ENCODE results near the gene SECISBP2. TPM values are rescaled to one million over a fixed set of nuclear protein-coding genes. Genes with fewer than 3 reads are reported as not detected.
"Not testable (repeated sequence)": the region's sequence is repeated elsewhere in the genome, so short reads cannot be mapped to it uniquely, and the experiment has no call there.

Gene SECISBP2, protein sequence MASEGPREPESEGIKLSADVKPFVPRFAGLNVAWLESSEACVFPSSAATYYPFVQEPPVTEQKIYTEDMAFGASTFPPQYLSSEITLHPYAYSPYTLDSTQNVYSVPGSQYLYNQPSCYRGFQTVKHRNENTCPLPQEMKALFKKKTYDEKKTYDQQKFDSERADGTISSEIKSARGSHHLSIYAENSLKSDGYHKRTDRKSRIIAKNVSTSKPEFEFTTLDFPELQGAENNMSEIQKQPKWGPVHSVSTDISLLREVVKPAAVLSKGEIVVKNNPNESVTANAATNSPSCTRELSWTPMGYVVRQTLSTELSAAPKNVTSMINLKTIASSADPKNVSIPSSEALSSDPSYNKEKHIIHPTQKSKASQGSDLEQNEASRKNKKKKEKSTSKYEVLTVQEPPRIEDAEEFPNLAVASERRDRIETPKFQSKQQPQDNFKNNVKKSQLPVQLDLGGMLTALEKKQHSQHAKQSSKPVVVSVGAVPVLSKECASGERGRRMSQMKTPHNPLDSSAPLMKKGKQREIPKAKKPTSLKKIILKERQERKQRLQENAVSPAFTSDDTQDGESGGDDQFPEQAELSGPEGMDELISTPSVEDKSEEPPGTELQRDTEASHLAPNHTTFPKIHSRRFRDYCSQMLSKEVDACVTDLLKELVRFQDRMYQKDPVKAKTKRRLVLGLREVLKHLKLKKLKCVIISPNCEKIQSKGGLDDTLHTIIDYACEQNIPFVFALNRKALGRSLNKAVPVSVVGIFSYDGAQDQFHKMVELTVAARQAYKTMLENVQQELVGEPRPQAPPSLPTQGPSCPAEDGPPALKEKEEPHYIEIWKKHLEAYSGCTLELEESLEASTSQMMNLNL
- total RNA-seq (2014; rRNA removed; shearing (Covaris generic)), result 33.2 and 33.8 TPM in 2 replicates

DNA sequence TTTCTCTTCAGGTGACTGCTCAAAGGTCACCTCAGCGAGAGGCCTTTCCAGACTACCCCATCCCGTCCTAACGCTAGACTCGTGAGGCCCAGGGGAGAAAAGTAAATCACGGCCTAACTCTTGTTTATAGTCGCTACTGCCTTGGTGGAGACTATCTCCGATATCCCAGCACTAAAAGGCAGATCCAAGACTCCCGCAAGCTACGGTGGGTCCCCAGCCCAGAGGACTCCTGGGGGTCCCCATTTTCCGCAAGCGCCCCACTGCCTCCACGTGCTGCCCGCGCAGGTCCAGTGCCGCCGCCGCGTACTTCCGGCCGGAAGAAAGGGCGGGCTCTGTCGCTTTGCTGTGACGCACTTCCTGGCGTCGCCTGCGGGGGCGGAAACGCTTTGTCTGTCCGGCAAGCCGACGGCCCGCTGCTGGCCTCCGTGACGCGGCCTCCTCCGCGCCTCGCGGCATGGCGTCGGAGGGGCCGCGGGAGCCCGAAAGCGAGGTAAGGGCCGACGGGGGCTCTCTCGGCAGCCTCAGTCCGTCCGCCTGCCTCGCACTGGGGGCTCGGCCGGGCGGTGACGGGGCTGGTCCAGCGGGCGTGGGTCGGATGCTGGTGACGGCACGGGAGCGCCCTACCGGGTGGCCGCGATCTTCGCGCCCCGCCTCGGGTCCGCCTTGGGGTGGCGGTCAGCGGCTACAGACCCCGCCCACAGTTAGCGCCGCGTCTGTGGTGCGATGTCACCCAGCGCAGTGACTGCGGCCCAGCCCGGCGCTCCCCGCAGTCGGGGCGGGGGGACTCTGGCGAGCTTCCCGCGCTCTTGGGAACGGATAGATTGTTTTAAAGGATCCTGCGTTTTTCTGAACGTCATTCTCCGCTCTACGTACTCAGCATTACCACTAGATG lies at the start of gene SECISBP2:
Gene SECISBP2 (plus strand): TSS at position 378 of the 892 bp plus-strand sequence. CDS start 77 bp downstream, at position 455.
- peak; percentile 97 for DNase-seq (ENCODE audit: low spot score)

DNA sequence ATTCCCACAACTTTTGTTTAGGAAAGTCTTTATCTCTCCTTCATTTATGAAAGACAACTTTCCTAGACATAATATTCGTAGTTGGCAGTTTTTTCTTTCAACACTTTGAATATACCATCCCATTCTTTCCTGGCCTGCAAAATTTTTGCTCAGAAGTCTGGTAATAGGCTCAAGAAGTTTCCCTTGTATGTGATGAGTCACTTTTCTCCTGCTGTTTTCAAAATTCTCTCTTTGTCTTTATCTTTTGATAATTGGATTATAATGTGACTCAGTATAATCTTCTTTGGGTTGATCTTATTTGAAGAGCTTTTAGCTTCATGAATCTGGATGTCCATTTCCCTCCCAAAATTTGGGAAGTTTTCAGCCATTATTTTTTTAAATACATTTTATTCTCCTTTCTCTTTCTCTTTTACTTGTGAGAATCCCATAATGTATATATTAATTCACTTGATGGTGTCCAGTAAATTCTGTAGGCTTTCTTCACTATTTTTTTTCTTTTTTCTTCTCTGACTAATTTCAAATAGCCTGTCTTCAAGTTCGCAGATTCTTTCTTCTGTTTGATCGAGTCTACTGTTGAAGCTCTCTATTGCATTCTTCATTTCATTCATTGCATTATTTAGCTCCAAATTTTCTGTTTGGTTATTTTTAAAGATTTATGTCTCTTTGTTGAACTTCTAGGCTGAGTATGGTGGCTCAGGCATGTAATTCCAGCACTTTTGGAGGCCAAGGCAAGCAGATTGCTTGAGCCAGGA lies 44.6 kb upstream of the SECISBP2 start:
- no peak for DNase-seq (ENCODE audit: low spot score)

DNA sequence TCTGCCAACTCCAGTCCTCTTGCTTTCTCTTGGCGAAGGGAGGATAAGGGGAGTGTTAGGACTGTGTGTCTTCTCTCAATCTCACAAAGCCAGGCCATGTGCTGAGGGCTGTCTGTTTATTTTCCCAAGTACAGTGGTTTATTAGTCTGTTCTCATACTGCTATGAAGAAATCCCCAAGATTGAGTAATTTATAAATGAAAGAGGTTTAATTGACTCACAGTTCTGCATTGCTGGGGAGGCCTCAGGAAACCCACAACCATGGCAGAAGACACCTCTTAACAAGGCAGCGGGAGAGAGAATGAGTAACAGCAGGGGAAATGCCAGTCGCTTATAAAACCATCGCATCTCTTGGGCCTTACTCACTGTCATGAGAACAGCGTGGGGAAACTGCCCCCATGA lies 43.5 kb upstream of the SECISBP2 start:
- DNase-seq (ENCODE audit: low spot score), result peak; percentile 46

DNA sequence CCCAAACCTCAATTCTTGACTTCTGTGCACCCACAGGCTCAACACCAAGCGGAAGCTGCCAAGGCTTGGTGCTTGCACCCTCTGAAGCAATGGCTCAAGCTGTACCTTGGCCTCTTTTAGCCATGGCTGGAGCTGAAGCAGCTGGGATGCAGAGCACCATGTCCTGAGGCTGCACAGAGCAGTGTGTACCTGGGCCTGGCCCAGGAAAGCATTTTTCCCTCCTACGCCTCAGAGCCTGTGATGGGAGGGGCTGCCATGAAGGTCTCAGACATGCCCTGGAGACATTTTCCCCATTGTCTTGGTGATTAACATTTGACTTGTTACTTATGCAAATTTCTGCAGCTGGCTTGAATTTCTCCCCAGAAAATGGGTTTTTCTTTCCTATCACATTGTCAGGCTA lies 42.3 kb upstream of the SECISBP2 start:
- DNase-seq (ENCODE audit: low spot score), result not testable (repeated sequence)

DNA sequence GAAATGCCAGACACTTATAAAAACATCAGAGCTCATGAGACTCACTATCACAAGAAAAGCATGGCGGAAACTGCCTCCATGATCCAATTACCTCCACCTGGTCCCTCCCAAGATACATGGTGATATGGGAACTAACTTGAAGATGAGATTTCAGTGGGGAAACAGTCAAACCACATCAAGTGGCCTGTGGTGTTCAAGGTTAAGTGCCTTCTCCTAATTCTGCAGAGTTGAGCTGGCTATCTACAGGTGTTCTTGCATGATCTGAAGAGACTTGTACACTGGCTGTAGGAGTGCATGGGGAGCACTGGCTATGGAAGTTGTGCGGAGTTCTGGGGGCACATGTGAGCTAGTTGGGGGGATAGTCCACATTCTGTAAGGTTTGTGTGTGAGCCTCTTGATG lies 41.3 kb upstream of the SECISBP2 start:
- no peak for DNase-seq (ENCODE audit: low spot score)

DNA sequence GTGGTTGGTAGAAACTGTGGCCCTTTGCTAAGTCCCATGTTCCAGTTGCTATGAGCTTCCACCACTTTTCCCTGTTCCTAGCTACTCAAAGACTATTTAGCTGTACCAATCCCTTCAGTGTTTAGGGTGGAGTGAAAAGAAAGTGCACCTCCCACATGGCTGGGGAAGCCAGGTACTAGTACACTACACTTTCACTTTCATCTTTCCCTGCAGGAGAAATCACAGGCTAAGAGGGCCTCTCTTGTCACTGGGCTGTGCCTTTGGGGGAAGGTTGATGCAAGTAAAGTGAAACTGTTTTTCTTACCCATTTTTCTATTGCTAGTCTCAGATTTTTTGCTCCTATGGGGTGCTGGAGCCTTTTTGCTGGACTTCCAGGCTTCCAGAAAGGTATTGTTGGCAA lies 40.8 kb upstream of the SECISBP2 start:
- peak; percentile 30 for DNase-seq (ENCODE audit: low spot score)

DNA sequence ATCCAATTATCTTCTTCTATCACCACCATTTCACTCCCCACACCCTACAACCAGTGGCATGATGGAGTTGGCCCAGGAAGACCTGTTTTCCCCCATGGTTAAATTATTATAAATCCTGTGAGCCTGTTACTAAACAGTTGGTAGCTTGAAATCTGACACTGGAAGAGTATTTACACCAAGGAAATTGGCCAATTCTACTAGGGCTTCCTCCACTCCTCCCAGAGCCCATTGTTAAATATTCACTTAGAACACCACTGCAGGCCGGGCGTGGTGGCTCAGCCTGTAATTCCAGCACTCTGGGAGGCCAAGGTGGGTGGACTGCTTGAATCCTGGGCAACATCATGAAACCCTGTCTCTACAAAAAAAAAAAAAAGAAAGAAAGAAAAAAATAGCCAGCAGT lies 39.7 kb upstream of the SECISBP2 start:
- DNase-seq (ENCODE audit: low spot score), result no peak

DNA sequence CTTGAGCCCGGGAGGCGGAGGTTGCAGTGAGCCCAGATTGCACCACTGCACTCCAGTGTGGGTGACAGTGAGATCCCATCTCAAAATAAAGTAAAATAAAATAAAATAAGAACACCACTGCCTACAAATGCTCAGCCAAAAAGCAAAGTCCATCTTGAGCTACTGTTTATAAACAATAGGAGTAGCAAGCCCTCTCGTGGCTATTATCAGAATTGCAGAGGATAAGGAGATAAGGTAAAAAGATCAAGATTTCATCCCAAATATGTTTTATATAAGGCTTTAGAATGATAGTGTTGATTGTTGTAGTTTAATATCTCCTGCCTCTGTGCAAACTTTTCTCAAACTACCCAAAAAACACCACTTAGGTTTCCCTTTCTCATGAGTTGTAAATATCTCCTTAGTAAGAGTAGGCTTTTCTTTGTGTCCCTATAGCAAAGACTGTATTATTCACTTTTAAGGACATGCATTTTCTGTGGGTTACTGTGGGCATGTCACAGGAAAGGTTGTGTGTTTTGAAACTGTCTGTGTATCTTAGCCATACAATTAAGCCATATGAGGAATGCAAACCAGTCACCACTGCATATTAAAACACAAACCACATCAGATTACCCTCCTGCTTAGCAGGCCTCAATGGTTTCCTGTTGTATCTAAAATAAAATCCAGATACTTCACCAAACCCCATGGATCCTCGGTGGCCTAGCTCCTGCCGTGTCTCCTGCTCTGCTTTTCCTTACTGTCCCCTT lies 39.1 kb upstream of the SECISBP2 start:
- peak; percentile 56 for DNase-seq (ENCODE audit: low spot score)

DNA sequence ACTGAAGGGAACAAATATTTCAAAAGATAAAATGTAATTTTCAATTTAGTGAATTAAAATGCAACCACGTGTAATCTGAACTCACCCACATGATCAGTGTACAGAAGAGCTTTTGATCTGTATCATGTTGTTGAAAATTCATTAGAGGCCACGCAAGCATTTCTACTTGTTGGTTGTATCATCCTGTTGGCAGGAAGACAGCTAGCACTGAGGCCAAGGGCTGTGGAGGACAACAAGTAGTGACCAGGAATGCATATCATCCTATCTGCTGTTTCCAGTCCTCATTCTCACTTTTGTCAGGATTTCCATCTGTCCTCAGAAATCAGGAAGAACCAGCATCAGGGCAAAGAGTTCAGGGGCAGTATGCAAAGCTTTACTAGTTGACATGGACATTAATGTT lies 37.2 kb upstream of the SECISBP2 start:
- DNase-seq (ENCODE audit: low spot score), result no peak

DNA sequence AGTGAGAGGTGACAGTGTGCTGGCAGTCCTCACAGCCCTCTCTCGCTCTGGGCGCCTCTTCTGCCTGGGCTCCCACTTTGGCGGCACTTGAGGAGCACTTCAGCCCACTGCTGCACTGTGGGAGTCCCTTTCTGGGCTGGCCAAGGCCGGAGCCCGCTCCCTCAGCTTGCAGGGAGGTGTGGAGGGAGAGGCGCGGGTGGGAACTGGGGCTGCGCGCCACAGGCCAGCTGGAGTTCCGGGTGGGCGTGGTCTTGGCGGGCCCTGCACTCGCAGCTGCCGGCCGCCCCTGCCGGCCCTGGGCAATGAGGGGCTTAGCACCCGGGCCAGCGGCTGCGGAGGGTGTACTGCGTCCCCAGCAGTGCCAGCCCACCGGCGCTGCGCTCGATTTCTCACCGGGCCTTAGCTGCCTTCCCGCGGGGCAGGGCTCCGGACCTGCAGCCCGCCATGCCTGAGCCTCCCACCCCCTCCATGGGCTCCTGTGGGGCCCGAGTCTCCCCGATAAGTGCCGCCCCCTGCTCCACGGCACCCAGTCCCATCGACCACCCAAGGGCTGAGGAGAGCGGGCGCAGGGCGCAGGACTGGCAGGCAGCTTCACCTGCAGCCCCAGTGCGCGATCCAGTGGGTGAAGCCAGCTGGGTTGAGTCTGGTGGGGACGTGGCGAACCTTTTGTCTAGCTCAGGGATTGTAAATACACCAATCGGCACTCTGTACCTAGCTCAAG lies 35.9 kb upstream of the SECISBP2 start:
- DNase-seq (ENCODE audit: low spot score), result not testable (repeated sequence)

DNA sequence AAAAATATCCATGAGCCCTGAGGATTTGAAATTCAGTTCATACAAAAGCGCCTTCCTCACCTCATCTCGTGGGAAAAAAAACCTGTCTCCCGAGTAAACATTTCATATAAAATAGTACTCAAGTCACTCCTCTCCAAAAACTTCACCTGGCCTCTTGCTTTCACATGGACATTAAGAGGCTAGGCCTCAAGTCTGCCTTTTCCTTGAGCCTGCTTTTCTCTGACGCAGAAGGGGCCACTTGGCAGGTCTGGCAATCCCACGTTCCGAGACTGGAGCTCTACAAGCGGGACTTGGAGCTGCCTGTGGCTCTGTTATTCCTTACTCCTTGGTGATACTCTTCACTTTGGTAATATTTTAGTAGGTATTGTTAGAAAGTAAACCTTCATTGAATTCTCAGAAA lies 34.2 kb upstream of the SECISBP2 start:
- DNase-seq (ENCODE audit: low spot score), result no peak

DNA sequence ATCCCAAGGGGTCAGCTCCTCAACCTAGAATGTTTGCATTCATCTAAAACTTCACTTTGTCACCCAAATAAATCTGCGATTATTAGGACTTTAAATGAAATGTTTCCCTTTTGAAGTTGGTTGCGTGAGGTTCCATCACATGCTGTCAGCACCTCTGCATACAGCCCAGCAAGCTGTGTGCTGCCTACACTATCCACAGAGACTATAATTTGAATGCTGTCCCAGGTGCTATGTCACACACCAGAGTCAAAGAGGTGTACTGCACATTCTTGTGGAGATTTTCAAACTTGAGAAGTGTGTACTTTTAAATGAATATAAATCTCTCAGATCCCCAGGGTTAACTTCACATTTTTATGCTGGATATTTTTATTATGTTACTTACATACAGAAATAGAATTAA lies 26.6 kb upstream of the SECISBP2 start:
- no peak for DNase-seq (ENCODE audit: low spot score)

DNA sequence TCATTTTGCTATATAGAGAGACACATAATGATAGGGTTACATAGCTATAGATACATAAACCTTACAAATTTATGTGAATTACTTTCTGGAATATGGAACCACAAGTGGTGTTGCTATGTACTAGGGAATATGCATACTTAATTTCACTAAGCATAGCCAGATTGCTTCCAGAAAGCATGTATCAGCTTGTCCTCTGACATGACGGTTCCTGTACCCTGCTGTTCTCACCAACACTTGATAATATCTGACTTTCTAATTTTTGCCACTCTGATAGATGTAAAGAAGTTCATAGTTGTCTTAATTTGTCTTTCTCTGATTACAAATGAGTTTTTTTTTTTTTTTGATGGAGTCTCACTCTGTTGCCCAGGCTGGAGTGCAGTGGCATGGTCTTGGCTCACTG lies 25.3 kb upstream of the SECISBP2 start:
- no peak for DNase-seq (ENCODE audit: low spot score)

DNA sequence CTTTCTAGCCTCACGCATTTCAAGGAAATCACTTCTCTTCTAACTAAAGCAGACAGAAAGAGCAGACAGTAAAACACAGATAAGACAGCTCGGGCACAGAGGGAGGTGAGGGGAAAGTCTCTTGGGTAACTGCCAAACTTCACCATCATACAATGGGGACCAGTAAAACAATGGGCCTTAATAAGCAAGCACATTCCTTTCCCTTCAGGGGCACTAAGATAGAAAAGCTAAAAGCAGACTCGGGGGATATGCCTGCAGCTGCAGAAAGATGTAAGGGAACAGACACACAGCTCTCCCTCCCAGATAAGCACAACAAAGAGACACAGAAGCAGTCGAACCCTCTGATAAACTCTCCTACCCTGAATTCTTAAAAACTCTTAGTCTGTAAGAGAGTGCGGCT lies 22.9 kb upstream of the SECISBP2 start:
- no peak for DNase-seq (ENCODE audit: low spot score)

DNA sequence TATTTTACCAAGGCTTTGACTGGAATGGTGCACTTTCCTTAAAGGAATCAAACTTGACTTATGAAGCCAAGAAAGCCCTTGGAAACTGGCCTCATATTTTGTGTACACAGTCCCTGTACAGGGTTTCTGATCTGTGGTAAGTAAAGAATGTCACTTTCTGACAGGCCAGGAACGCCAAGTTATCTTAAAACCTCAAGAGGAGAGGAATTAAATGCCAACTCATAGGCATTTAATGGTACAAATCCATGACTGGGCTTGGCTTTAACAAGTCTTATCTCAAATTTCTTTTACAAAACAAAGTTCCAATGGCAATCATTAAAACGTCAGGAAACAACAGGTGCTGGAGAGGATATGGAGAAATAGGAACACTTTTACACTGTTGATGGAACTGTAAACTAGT lies 16.3 kb upstream of the SECISBP2 start:
- peak; percentile 79 for DNase-seq (ENCODE audit: low spot score)

DNA sequence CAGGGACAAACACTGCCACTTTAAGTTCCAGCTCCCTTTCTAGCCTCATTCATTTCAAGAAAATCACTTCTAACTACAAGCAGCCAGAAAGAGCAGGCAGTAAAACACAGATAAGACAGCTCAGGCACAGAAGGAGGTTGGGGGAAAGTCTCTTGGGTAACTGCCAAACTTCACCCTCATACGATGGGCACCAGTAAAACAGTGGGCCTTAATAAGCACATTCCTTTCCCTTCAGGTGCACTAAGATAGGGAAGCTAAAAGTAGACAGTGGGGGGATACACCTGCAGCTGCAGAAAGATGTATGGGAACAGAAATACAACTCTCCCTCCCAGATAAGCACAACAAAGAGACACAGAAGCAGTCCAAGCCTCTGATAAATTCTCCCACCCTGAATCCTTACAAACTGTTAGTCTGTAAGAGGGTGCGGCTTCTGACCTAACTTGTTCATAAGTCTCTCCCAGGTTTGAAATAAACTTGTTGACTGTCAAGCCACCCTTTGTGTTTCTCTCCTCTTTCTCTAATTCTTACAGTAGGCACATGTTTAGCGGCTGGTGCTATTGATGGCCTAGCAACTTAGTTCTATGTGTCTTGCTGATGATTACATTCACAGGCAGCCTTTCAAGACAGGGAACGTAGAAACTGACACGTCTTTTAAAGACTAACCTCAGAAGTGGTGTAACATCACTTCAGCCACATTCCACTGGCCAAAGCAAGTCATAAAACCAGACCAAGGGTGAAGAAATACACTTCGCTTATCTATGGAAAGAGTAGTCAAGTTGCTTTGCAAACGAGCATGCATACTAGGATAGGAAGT lies 14.1 kb upstream of the SECISBP2 start:
- DNase-seq (ENCODE audit: low spot score), result no peak

DNA sequence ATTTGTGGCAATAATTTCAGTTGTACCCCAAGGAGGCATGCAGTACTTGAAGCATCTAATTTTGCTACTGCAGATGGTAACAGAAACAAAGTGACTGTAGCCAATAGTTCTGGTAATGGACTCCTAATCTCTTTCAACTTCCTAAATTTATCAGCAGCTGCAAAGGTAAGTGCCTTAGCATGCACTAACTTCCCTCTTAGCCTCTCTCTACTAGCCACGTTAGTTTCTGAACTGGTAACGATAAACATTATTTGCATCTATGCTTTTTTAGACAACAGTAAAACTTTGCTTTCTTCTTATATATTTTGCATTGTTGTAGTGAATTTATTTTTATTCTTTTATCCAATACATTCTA lies 13.5 kb upstream of the SECISBP2 start:
- no peak for DNase-seq (ENCODE audit: low spot score)

DNA sequence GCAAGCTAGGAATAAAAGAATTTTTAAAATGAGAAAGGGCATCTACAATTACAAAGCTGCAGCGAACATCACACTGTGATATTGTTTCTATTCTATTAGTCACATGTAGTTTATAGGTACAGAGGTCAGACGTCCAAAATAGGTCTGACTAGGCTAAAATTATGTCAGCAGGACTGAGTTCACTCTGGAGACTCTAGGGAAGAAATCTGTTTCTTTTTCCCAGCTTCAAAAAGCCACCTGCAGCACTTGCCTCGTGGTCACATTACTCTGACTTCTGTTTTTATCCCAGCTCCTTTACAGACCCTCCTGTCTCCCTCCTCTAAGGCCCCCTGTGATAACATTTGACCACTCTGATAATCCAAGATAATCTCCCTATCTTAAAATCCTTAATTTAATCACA lies 12.4 kb upstream of the SECISBP2 start:
- no peak for DNase-seq (ENCODE audit: low spot score)

DNA sequence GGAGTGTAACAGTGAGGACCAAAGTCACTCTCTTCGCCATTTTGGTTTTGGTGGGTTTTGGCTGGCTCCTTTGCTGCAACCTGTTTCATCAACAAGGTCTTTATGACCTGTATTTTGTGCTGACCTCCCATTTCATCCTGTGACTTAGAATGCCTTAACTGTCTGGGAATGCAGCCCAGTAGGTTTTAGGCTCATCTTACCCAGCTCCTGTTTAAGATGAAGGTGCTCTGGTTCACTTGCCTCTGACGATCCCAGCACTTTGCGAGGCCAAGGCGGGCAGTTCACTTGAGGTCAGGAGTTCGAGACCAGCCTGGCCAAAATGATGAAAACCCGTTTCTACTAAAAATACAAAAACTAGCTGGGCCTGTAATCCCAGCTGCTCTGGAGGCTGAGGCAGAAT lies 9.1 kb upstream of the SECISBP2 start:
- no peak for DNase-seq (ENCODE audit: low spot score)

Measured in A172 (cell line).